HG02870 (cell line): ENCODE results near the gene VEZF1.

Experiments used
- ATAC-seq: cut with Tn5 transposase; IDR thresholded peaks from one replicate; pipeline ENCODE4 v1.9.1; 2021; ENCODE audit warnings: mild to moderate bottlenecking, moderate library complexity; ENCODE audit not compliant: unreplicated experiment

Gene VEZF1

DNA sequence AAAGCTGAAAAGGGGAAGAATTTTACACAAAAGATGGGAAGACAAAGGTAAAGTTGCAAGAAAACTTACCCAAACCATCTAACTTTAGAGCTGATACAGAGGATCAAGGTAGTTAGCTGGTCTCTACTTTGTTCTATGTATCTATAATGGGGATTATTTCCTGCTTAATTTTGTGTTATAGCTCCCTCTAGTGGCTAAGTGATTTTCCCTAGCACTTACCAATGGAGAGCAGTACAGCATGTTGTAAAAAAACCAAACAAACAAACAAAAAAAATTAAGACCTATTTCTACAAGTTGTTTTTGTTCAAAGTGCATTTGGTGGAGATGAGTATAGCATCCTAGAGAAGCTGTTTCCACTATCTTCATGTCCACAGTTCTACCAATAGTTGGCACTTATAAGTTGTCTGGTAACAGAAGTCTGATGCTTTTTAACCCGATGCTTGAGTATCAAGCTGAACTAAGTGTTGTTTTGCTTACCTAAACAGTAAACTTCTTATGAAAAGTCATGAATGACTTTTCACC is 11.5 kb upstream of the VEZF1 start:
- ATAC-seq, result no peak

DNA sequence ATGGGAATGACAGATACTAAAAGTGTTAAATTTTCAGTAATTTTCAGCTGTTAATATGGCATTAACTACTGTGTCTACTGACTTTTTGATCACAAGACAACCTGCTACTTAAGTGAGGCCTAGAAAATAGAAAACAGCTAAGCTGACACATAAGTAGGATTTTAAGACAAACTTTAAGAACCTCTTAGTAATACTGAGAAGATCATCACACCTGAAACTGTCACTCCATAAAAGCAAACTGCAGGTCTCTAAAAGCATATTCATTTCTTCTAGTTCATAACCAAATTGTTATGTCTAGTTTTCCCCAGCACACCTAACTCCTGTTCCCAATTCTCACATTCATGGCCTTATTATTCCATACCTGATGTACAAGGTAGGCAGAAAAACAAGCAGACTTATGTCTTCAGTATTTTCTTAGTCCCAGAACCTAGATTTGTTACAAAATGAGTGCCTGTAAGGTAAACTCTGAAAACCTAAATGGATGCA is 11.0 kb upstream of the VEZF1 start:
- no peak for ATAC-seq

DNA sequence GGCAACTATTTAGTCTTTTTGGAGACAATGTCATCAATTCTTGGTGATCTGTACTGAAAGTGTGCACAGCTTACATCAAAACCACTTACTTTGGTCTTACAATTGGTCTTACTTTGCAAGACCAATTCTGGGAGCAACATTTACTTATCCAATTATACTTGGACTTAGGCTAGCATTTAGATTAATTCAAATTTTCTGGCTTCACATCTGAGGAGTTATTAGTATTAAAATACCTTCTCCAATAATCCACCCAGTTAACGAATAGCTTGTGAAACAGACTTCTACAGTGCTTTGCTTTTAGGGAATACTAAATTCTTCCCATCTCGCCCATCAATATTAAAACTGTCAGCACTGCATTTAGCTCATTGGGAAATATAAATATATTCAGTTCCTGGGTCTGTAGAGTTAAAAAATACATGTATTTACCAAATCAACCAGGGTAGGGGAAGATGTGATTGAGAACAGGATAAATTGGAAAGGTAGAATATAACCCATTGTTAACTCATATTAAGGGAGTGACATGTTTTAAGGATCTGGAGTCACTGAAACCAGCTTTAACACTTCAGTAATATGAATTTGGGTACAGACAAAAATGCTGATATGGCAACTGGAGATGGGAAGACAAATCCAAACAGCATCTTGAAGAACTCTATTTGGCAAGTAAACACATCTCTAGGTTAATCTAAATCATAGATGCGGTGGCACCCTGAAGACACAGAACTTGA is 9.2 kb upstream of the VEZF1 start:
- ATAC-seq, result no peak

DNA sequence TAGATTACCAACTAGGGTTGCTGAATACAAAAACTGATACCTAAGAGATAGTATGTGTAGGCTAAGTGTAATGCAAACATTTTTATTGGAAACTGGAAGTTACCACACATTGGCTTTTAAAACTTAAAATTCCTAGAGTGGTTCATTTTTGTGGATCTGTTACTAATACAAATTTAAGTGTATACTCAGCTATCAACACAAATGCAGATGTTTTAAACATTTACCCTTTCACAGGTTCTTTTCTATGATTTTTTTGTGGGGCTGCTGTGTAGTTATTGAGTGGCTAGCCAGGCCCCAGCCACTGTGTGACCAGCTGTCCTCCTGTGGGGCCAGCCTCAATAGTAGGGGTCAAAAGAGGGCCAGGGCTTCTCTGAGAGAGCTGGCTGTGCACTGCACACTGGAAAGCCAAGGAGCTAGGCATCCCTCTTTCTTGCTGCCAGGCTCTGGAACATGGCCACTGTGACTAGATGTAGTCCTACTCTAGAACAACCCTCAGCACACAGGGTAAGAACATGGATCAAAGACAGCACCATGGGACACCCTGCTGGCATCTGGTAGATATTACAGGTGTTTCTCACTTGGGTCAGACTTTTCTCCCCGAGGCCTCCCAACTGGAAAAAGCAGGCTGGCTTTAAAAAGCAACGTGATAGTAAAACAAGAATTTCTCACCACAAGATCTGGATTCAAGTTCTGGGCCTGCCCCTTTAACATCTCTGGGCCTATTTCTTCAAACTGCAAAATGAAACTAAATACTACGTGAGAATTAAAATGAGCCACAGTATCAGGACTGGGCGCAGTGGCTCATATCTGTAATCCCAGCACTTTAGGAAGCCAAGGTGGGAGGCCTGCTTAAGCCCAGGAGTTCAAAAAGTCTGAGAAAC is 7.3 kb upstream of the VEZF1 start:
- no peak for ATAC-seq

DNA sequence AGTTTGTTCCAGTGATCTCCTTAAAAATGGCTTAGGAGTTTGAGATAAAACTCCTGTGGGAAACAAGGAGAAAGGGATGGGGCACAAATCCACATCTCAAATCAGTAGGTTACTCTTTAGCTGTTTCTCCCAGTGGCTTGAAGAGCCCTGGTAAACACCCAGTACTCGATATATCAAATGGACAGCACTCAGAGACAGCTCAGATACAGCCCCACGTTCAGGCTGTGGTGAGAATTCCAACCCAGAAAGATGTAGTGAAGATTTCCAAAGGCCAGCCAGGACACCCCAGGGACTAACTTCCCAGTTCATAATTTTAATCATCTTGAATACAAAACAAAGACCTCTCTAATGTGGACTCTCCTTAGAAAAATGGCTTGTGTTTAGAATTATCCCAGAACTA is 6.4 kb upstream of the VEZF1 start:
- ATAC-seq, result no peak

DNA sequence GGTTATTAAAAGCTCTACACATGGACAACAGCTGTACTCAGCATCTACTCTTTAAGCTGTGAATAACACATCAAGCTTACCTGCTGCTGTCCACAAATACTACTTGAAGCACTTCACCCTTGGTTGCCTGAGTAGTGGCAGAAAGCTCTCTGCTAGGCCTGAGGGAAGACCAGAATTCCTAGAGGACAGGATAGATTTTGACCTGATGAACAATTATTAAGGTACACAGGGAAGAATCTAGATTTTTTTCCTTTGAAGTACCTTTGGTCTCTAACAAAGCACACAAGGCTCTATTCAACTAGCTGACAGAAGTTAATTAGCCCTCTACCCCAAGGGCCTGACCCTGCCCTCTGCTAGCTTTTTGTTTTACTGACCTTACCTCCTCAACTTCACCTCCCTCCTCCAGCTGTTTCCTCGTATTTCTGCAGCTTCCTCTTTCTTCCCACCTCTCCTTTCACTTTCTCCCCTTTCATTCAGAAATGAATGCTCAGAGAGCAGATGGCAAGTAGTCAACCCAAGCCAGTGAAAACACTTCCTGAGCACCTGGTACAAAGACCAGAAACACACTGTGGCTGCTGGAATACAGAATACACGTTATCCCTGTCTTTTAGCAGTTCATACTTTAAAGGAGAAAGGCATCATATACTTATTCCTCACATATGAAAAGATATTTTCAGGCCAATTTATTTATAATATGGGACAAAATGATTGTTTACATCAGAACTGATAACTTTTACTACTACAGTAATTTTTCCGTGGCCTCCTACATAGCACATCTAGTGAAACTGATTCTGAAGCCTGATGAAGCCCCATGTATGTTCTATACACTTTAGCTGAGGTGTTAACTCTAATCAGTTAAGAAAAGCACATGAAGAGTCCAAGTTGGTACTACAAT is 5.7 kb upstream of the VEZF1 start:
- ATAC-seq, result no peak

DNA sequence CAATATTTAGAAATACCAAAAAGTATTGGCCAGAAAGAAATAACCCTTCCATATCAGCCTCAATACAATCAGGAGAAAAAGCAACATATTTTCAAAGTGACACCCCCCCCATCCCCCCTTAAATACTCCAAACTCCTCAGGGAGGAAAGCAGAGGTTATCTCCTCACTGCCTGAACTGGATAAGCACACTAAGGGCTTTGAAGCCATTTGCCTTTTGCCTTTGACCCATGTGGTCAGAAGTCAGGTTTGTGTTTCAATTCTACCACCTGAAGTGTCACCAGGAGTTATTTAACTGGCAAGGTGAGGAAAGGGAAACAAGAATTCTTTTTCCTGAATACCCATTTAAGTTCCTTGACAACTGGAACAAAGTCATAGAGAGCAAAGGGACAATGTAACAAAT is 3.5 kb upstream of the VEZF1 start:
- ATAC-seq, result no peak

DNA sequence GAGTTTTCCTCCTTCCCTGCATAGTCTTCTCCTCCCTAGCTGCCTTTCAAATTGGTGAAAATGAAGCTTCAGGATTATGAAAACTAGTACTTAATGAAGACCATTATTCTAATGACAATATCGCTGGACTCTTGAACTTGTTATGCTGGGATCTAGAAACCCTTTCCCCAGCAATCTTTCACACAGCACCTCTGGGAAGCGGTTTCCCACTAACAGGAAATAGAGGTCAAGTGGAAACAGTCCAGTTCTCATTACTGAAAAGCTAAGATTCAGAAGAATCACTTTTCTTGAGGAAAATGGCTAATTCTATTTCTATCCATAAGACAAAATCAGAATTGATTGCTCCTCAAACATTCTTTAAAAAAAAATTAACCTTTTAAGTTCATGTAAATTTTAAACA is 2.0 kb upstream of the VEZF1 start:
- ATAC-seq, result no peak

DNA sequence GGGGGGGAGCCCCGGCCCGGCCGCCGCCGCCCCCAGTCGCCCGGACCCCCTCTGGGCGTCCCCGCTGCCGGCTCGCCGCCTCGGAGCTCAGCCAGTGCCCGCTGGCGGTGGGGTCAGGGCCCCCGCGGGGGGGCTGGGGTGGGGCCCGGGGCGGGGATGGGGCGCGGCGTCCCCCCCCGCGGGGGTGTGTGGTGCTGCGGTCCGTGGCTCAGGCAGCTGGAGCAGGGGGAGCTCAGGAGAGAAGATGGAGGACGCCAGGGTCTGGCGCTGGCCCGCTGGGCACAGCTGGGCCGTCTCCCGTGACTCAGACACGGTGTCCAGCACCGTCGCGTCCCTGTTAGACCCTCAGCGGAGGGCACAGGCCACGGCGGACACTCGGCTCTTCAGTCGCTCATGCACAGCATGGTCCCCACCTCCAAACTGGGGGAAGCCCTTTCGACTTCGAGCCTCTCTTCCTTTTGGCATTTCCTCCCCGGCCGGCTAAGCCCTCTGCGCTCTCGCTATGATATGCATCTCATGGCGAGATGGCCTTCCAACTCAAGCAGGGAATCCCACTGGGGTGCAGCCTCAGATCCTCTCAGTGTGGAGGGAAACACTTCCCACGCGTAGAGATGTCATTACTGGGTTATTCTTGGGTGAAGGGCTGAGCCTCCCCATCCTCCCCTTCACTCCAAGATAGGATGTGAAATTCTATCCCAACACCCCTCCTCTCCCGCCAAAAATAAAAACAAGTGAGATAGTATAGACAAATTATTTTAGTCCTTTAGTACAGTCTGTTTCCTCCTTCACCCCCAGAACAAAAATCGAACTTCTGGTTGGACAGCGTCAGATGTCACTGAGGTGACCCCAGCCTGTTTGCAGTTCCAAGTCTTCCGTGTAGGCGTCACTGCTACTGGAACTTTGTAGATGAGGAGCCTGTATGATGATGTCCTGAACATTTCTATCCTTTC is 522 bp upstream of the VEZF1 start:
- ATAC-seq, result peak; percentile 64

DNA sequence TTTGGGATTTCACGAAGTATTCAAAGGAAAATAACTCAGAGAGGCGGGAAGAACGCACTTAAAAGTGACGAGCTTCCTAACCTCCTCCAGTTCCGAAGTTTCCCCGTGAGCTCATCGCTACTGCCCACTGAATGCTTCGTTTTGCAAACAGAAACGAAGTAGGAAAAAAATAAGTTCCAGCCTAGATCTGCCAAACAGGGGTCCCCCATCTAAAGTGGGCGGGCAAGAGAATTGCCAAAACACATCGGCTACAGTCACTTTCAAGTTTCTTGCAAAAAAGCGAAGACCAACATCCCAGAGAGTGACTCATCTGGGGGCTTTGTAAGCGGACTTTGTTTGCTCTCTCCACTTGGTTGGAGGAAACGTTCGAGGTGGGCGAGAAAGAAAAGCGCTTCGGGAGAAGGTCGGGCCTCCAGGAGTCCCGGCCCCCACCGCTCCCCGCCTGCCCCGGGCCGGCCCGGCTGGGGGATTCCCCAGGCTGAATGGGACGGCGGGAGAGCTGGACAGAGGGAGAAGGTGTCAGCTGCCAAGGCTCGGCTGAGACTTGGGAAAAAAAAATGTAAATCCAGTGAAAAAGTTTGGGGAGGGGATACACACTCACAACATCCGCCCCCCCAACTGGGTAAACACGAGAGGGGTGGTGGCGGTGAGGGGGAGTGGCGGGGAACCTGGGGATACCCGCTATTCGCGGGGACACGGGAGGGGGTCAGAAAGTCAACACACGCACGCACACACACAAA is 1.0 kb downstream of the VEZF1 start:
- ATAC-seq, result peak; percentile 5

DNA sequence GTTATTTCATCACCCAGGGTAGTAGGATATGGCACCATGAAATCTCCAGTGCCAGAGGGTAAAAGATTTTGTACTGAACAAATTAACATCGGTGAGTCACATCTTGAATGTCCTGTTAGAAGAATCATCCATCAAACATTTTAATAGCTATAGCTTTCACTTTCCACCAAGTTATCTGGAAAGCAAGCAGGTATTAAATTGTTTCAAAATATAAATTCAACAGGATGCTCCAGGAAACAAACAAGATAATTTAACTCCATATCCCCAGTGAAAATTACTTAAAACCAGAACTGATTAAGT is 2.4 kb downstream of the VEZF1 start:
- ATAC-seq, result no peak

DNA sequence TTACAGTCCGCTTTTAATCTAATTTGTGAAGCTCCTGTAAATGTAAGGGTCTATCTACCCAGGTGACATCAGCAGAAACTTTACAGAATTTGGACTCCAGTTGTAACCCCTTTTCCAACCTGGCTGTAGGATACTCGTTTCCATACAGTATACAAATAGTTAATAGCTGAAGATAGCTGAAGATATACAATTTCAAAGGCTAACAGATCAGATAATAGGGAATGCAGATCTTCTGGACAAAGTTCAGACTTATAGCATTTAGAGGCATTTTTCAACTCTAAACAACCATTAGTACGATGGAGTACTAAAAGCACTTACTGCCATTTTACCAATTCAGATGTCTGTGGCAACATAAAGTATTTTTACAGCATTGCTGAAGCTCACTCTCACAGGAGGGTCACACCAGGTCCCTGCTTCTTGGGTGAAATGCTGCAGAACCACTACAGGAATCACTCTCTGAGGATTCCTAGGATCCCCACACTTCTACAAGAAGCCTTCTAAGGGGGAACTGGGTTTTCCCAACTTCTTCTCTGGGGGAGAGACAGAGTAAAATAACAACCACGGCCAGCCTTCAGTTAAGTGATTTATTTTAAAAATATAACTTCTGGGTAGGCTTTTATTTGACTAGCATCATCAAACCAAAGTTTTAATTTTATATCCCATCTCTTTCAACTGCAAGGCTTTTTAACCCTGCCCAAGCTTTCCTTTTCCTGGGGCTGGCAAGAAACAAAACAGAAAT is 2.9 kb downstream of the VEZF1 start:
- ATAC-seq, result no peak

DNA sequence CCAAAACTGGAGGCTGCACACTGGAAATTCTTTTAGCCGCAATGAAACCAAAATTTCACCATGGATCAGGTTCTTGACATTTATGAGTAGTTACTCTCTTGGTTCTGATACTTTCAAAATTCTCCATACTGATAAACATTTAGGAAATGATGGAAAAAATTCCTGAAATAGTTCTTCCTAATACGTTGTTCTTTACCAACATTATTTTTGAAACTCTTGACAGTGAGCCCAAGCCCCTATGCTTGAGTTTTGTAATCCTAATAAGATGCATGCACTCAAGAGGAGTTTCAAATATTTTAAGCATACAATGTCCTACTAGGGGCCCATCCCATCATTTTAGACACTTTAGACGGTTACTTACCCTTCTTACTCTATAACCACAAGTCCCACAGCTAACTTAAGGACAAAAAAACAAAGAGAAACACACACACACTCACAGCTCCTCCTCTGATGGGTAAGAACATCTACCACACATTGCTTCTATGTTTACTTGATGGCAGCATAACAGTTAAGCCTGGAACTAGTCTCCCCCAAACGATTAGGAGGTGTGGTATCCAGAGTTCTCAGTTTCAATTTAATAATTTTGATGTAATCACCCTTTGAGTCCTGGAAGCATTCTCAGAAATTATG is 3.7 kb downstream of the VEZF1 start:
- ATAC-seq, result no peak

DNA sequence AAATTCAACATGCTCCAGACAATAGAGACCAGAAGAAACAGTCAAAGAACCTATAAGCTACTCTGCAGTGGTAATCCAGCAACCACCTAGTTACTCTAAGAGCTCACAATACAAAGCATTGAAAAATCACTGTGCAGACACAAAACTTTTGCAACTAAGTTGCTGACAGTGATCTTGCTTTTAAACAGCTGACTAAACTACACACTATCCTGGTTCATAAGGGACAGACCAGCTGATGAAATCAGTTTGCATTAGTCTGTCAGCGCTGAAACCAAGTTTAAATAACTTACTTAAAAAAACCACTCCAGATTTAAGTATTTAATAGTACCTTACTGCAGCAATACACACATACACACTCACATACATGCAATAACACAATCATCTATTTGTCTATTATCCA is 4.6 kb downstream of the VEZF1 start:
- ATAC-seq, result no peak

DNA sequence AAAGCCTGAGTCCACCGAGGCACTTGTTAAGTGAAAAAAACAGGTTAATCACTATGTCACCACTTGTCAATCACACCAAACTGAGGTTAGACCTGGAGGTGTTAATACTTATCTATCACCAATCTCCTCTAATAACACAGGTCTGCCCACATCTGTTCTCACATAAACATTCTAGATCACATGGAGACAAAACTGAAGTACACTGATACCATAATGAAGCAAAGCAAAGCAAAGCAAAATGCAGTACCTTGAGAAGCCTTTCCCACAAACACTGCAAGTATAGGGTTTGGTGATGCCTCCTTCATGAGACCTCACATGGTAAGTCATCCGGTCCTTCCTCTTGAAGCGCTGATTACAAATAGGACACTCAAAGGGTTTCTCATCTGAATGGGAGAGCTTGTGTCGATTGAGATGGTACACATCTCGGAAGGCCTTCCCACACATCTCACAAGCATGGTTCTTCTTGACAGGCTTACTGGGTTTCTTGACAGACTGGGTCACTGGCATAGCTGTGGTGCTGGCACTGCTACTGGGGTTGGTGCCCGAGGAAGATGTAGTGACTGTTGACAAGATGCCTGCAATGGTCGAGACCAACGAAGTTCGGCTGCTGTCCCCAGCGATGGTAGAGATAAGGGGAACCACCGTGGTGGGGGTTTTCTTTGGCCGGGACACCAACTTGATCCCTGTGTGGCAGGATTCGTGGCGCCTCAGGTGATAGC is 5.4 kb downstream of the VEZF1 start:
- ATAC-seq, result no peak

DNA sequence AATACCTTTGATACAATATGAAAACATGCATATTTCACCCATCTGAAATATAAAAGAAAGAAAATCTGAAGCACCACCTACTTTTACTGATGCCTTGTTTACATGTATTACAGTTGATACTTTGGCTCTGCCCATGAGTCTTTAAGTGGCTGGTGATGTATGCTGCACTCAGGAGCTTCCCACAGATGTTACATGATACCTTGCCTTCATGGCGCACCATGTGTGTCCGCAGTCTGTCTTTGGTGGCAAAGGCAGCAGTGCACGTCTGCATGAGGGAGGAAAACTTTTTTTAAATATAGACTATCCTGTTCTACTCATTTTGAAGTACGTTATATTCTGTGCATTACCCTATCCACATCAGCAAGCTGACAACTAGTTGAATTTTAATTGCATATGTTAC is 7.5 kb downstream of the VEZF1 start:
- no peak for ATAC-seq

DNA sequence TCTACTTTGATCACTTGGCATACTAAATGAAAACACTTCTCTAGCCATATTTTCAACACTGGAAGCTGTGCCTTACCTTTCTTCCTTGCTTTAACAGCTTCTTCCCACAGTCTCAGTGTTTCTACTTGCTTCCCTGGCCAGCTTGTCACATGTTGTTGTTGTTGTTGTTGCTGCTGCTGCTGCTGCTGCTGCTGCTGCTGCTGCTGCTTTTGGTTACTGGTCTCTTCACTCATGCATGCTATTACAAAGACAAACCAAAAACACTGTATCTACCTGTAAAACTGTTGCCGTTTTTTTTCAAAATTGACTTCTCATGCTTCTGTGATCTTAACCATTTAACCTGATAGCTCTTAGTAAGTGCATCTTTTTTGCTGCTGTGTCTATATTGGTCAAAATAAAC is 9.0 kb downstream of the VEZF1 start:
- no peak for ATAC-seq

DNA sequence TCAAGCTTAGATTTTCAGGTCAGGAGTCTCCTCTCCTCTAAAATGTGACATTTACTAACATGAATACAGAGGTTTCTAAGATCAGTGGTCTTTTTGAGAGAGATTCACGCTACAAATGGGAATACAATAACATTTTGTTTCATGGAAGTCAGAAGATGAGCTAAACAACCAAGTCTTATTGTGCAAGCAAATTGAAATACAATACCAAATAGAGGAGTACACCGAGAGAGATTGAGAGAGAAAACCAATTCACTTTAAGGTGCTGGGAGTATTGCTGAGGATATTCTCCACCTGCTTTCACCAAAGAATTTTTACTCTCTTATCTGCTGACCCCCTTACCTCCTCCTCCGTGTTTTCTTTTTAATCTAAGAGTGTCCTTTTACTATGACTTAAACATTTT is 11.5 kb downstream of the VEZF1 start:
- ATAC-seq, result no peak
